Mesendoderm (in vitro differentiated cells): Measurements from ENCODE around the gene CFAP61.

Source experiments
- DNase-seq: peaks from one replicate; pipeline ENCODE4 v3.0.0; 2013
- H2AK5ac ChIP-seq: 2 replicates; pipeline ENCODE4 v1.6.1; 2013; ENCODE audit warnings: low read length, inconsistent platforms
- H2BK120ac ChIP-seq: 2 replicates; pipeline ENCODE4 v1.6.1; 2013; ENCODE audit warnings: low read depth, mild to moderate bottlenecking, low read length, moderate library complexity, mixed read lengths
- H2BK15ac ChIP-seq: replicated peaks from 2 replicates; pipeline ENCODE4 v1.6.1; 2013; ENCODE audit warnings: low read depth, mild to moderate bottlenecking, moderate library complexity
- H2BK5ac ChIP-seq: 2 replicates; pipeline ENCODE4 v1.6.1; 2013; ENCODE audit warnings: low read length, inconsistent platforms
- H3K18ac ChIP-seq: 2 replicates; pipeline ENCODE4 v1.6.1; 2013; ENCODE audit warnings: mild to moderate bottlenecking, low read length, mixed read lengths
- H3K23ac ChIP-seq: one replicate; pipeline ENCODE4 v1.6.1; 2013; ENCODE audit warnings: low read length
- H3K27ac ChIP-seq: 2 replicates; pipeline ENCODE4 v1.5.1; 2013; ENCODE audit warnings: low read depth, mild to moderate bottlenecking, inconsistent platforms, low read length, moderate library complexity
- H3K27me3 ChIP-seq: 2 replicates; pipeline ENCODE4 v1.6.1; 2013; ENCODE audit warnings: low read length, control low read depth, mild to moderate bottlenecking, inconsistent platforms; ENCODE audit not compliant: insufficient read depth, poor library complexity
- H3K36me3 ChIP-seq: 2 replicates; pipeline ENCODE4 v1.6.1; 2013; ENCODE audit warnings: low read length, inconsistent platforms; ENCODE audit not compliant: control insufficient read depth, insufficient read depth
- H3K4ac ChIP-seq: one replicate; pipeline ENCODE4 v1.6.1; 2013; ENCODE audit warnings: low read depth, mild to moderate bottlenecking, low read length, moderate library complexity
- H3K4me1 ChIP-seq: 2 replicates; pipeline ENCODE4 v1.6.1; 2013; ENCODE audit warnings: low read depth, low read length, inconsistent platforms; ENCODE audit not compliant: control insufficient read depth
- H3K4me2 ChIP-seq: 2 replicates; pipeline ENCODE4 v1.6.1; 2013; ENCODE audit warnings: low read length
- H3K4me3 ChIP-seq: 2 replicates; pipeline ENCODE4 v1.5.1; 2013; ENCODE audit warnings: mild to moderate bottlenecking, low read length
- H3K56ac ChIP-seq: one replicate; pipeline ENCODE4 v1.6.1; 2013; ENCODE audit warnings: low read length
- H3K79me1 ChIP-seq: 2 replicates; pipeline ENCODE4 v1.6.1; 2013; ENCODE audit warnings: low read length, inconsistent platforms
- H3K79me2 ChIP-seq: 2 replicates; pipeline ENCODE4 v1.6.1; 2013; ENCODE audit warnings: mild to moderate bottlenecking, low read length; ENCODE audit not compliant: control insufficient read depth, insufficient read depth
- H3K9ac ChIP-seq: 2 replicates; pipeline ENCODE4 v1.6.1; 2013; ENCODE audit warnings: low read length, inconsistent platforms
- H4K5ac ChIP-seq: one replicate; pipeline ENCODE4 v1.6.1; 2013; ENCODE audit warnings: low read length
- H4K8ac ChIP-seq: one replicate; pipeline ENCODE4 v1.6.1; 2013; ENCODE audit warnings: low read depth, mild to moderate bottlenecking, control low read depth, low read length, moderate library complexity
- WGBS: extraction: QIAGEN DNeasy Blood & Tissue Kit; methylation state at CpG from one replicate; pipeline ENCODE4 v1.1.7; 2013; ENCODE audit warnings: low lambda C conversion rate, missing lambda C conversion rate; ENCODE audit not compliant: insufficient coverage; ENCODE audit errors: extremely low coverage; 5-methylcytosine and 5-hydroxymethylcytosine counted together

CFAP61 gene

DNA sequence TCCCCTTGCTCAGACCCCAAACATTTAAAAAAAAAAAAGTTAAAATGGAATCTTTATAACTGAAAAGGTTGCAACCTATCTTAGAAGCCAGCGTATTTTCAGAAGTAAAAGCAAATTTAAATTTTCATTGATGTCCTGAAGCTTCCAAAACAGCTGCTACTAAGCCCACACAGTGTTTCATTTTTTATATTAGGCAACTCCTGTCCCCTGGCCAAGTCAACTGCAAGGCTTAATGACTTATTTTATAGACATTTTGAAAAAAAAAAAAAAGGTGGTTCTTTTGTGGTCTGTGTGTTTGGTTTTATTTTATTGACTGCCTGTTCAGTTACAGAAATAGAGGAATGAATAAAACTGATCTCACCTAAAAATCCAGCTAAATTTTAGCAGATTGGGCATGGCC, 13.0 kb downstream of the CFAP61 start:
- Histone ChIP-seq H3K23ac (no peak overlapping the region), H3K9ac (no peak overlapping the region), H3K18ac (no peak overlapping the region), H3K27me3 (no peaks in the 10 kb centered on the region), H2BK5ac (no peak overlapping the region), H3K56ac (no peak overlapping the region), H2BK15ac (no peak overlapping the region), H3K27ac (no peak overlapping the region), H3K4me1 (no peaks in the 10 kb centered on the region), H4K5ac (no peak overlapping the region), H3K4ac (no peak overlapping the region), H4K8ac (no peak overlapping the region), H3K79me1 (no peaks in the 10 kb centered on the region), H3K79me2 (no peaks in the 10 kb centered on the region), H2AK5ac (no peak overlapping the region), H3K4me3 (no peak overlapping the region), H3K36me3 (no peaks in the 10 kb centered on the region), H3K4me2 (no peak overlapping the region), H2BK120ac (no peak overlapping the region)
- no peak for DNase-seq
- no CpG with 5 or more reads among the region's 1 CpG for WGBS

DNA sequence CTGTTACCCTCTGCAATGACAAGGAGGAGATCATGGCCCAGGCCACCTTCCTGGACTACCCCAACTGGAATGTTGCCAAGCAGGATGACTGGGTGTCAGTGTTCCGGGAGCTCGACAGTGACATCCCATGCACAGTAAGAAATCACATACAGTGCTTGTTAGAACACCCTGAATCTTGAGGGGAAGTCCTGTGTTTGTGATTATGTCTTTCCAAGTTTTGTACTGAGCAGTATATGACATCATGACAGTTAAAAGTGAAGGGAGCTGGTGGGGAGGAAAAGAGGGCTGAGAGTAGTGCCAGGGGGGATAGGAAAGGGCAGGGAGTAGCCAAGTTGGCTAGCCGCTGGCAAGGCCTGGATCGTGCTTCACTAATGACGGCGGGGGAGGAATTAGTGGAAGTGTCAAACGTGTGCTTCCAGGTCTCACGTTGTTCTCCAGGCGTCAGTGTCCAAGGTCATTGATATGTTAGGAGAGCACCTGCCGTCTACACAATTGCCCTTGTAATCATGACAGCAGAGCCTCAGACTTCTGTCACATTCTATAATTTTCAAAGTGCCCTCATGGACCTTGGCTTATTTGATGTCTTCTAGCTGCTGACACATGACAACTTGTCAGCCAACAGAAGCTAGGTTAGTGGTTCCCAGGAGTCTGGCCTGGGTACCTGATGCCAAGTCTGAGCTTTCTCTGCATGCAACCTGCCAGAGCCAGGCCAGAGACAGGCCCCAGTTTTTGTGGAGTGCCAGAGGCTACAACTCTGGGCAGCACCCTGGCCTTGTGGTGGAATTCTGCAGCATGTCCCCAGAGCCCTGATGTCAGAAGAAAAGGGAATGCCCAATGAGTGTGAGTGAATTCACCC, 18.8 kb downstream of the CFAP61 start:
- Histone ChIP-seq H3K4me1 (no peaks in the 10 kb centered on the region), H3K56ac (no peak overlapping the region), H2BK120ac (no peak overlapping the region), H3K79me1 (no peaks in the 10 kb centered on the region), H4K5ac (no peak overlapping the region), H2BK5ac (no peak overlapping the region), H3K36me3 (no peaks in the 10 kb centered on the region), H3K27ac (no peak overlapping the region), H3K4ac (no peak overlapping the region), H3K27me3 (no peaks in the 10 kb centered on the region), H3K4me2 (no peak overlapping the region), H3K79me2 (no peaks in the 10 kb centered on the region), H2BK15ac (no peak overlapping the region), H3K9ac (no peak overlapping the region), H4K8ac (no peak overlapping the region), H3K23ac (no peak overlapping the region), H2AK5ac (no peak overlapping the region), H3K18ac (no peak overlapping the region), H3K4me3 (no peak overlapping the region)
- no peak for DNase-seq
- no CpG with 5 or more reads among the region's 10 CpGs for WGBS

DNA sequence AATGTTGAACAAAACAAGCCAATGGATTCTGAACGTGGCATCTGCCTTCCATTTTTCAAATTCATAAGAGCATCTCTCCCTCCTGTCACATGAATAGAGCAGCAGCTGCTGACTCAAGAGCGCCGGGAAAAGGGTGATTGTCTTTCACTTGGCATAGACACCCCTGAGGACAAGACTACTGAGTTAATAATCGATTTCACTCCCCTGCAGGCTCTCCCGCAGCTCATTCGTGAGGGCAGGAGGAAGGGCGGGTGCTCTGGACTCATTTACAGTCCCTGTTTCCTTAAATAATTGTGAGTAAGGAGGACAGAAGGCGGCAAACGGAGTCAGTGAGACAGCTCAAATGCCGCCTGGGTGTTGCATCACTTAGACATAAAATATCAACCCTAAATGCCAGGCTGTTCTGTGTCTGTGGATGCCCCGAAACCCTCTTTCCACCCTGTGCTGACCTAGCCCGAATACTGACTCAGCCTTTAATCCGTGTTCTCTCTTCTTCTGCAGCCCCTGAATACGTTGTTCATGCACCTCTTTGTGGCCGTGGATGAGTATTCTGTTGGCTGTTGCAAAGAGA, 21.6 kb downstream of the CFAP61 start:
- Histone ChIP-seq H4K5ac (no peak overlapping the region), H2BK15ac (no peak overlapping the region), H3K23ac (no peak overlapping the region), H2AK5ac (no peak overlapping the region), H3K18ac (no peak overlapping the region), H2BK120ac (no peak overlapping the region), H3K4me2 (no peak overlapping the region), H3K4ac (no peak overlapping the region), H3K56ac (no peak overlapping the region), H2BK5ac (no peak overlapping the region), H3K27me3 (no peaks in the 10 kb centered on the region), H3K27ac (no peak overlapping the region), H4K8ac (no peak overlapping the region), H3K79me2 (no peaks in the 10 kb centered on the region), H3K79me1 (no peaks in the 10 kb centered on the region), H3K9ac (no peak overlapping the region), H3K36me3 (no peaks in the 10 kb centered on the region), H3K4me3 (no peak overlapping the region), H3K4me1 (no peaks in the 10 kb centered on the region)
- no CpG with 5 or more reads among the region's 15 CpGs for WGBS
- no peak for DNase-seq

DNA sequence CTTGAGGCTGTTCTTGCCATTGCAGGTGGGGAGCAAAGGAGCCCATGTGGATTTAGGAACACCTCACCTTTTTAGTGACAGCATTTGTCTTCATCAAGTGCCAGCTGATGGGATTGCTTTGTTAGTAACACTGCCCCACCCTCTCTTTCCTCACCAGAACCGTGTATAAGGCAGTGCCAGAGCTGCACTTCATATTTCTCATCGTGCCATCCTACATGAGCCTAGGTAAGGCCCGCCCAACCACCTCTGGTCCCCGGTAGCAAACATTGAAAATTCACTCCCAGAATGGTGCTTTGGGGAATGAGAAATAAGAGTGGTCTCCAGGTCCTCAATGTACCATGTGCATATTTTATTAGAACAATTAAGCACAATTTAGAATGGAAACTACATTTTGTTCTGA, 22.7 kb downstream of the CFAP61 start:
- WGBS, result no CpG with 5 or more reads among the region's 4 CpGs
- Histone ChIP-seq H2BK5ac (no peak overlapping the region), H2BK15ac (no peak overlapping the region), H2BK120ac (no peak overlapping the region), H3K27ac (no peak overlapping the region), H3K23ac (no peak overlapping the region), H3K36me3 (no peaks in the 10 kb centered on the region), H3K27me3 (no peaks in the 10 kb centered on the region), H3K9ac (no peak overlapping the region), H3K79me1 (no peaks in the 10 kb centered on the region), H3K79me2 (no peaks in the 10 kb centered on the region), H3K18ac (no peak overlapping the region), H4K5ac (no peak overlapping the region), H4K8ac (no peak overlapping the region), H3K56ac (no peak overlapping the region), H3K4me2 (no peak overlapping the region), H3K4ac (no peak overlapping the region), H3K4me3 (no peak overlapping the region), H3K4me1 (no peaks in the 10 kb centered on the region), H2AK5ac (no peak overlapping the region)
- DNase-seq, result no peak

DNA sequence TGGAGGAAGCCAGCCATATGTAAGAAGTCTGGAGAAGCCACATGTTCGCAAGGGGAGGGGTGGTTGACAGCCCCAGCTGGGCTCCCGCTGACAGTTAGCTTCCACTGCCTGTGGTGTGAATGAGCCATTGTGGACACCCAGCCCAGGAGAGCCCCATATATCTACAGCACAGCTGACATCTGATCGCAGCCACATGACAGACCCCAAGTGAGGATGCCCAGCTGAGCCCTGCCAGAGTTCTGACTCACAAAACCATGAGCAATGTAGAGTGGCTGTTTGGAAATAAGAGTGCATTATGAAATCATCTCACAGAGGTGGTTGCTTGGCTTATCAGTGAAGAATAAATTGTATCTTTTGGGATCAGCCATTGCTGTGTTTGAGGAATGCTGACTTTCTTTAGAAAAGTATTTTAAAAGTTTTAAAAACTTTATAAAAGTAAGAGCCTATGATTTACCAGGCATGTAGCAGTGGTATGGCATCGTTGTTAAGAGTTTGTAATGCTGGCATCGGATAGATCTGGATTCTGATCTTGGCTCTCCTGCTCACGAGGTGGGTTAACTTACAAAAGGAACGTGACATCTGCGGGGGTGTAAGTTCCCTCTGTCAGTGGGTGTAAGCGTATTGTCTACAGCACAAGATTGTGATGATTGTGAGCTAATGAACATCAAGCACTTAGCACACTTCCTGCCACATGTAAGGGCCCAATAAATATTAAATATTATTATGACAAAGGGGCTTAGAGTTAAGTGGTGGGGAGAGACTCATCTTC, 24.1 kb downstream of the CFAP61 start:
- no peak overlapping the region for H3K23ac ChIP-seq
- H4K5ac ChIP-seq, result no peak overlapping the region
- DNase-seq, result no peak
- no peak overlapping the region for H3K9ac ChIP-seq
- no peak overlapping the region for H3K4me3 ChIP-seq
- H2BK5ac ChIP-seq, result no peak overlapping the region
- no peaks in the 10 kb centered on the region for H3K79me2 ChIP-seq
- no peak overlapping the region for H3K27ac ChIP-seq
- no peaks in the 10 kb centered on the region for H3K27me3 ChIP-seq
- H2BK15ac ChIP-seq, result no peak overlapping the region
- no peak overlapping the region for H2AK5ac ChIP-seq
- H3K4ac ChIP-seq, result no peak overlapping the region
- H3K4me1 ChIP-seq, result no peaks in the 10 kb centered on the region
- H2BK120ac ChIP-seq, result no peak overlapping the region
- H3K4me2 ChIP-seq, result no peak overlapping the region
- H3K36me3 ChIP-seq, result no peaks in the 10 kb centered on the region
- H3K79me1 ChIP-seq, result no peaks in the 10 kb centered on the region
- no CpG with 5 or more reads among the region's 9 CpGs for WGBS
- no peak overlapping the region for H3K18ac ChIP-seq
- H3K56ac ChIP-seq, result no peak overlapping the region
- H4K8ac ChIP-seq, result no peak overlapping the region
